Stimulated activated CD4-positive, alpha-beta T cell treated with anti-CD3 and anti-CD28 coated beads, Interleukin-2, amount 100 ng/mL, for 4 hours (primary cell): ENCODE measurements around the gene ELAVL1.

ENCODE experiments used
- DNase-seq: peaks from one replicate; pipeline ENCODE4 v3.0.0-alpha.2; 2020; ENCODE audit warnings: low read depth

Gene ELAVL1

DNA sequence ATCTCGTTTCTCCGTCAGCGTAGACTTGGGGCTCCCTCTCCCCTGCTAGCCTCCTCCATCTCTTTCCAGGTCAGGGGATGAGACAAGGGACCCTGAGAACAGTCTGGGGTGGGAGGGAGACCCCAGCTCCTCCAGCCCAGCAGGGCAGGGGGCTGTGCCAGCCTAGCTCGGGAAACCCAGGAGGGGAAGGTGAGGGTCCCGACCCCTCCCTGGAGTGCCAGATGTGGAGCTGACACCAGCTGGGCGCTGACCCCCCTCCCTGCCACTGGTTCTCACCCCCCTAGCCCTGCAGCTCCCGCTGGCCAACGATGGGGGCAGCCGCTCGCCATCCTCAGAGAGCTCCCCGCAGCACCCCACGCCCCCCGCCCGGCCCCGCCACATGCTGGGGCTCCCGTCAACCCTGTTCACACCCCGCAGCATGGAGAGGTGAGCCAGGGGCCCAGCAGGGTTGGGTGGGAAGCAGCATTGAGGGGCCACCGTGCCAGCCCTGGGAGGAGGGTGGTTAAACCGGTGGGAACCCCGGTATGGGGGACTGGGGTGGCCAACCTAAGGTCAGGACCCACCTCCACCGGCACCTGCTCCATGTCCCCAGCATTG, 95.9 kb downstream of the ELAVL1 start:
- DNase-seq = no peak

DNA sequence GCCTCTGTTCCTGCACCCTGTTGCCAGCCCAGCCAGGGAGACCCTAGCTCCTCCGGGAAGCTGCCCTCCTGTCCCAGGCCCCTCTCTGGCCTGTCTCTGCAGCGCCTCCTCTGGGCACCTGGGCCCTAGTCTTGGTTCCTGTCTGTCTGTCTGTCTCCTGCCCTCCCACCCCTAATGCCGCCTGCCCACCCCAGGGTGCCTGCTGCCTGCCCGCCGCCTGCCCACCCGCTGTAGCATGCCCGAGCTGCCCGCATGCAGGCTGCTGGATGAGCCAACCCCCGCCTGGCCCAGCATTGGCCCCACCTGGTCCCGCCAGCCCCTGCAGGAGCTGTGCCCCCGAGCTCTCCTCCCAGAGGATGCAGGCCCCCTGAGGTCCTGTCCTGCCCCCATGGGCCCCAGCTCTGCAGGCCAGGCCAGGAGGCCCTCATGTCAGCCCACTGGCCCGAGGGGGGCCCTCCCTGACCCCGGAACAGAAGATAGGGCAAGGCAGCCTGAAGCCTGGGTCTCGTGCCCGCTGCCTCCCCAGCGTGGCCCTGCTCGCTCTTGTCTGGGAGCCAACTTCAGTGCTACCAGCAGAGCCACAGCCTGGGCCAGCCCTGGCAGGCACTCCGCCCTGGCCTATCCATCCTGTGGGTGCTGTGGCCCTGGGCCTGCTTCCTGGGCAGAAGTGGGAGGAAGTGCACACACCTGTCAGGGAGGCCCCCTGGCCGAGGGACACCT, 96.5 kb downstream of the ELAVL1 start:
- no peak for DNase-seq
